OCI-LY3 (cell line): ENCODE results near the gene CTXND2.

ENCODE experiments used
- H2AFZ ChIP-seq: fragments of 200-600, 300-600 bp; shearing (Covaris generic); 2 replicates; pipeline ENCODE4 v1.6.0; 2014; ENCODE audit warnings: antibody characterized with exemption, low read depth, low read length
- H3K27ac ChIP-seq: fragments of 200-600, 300-600 bp; sonication (generic); 2 replicates; pipeline ENCODE4 v1.5.1; 2014; ENCODE audit warnings: mild to moderate bottlenecking, low read length, moderate library complexity, mixed read lengths
- H3K27me3 ChIP-seq: fragments of 200-600, 300-600 bp; sonication (generic); 2 replicates; pipeline ENCODE4 v1.6.1; 2014; ENCODE audit warnings: low read depth, low read length, mixed read lengths
- H3K36me3 ChIP-seq: fragments of 200-600, 300-600 bp; sonication (generic); replicated peaks from 2 replicates; pipeline ENCODE3; 2014; ENCODE audit warnings: low read depth, low read length, mixed read lengths
- H3K4me1 ChIP-seq: fragments of 300-600, 200-600 bp; sonication (generic); 2 replicates; pipeline ENCODE4 v1.6.1; 2014; ENCODE audit warnings: low read length, mixed read lengths
- H3K4me2 ChIP-seq: fragments of 200-600, 300-600 bp; sonication (generic); 2 replicates; pipeline ENCODE4 v1.6.1; 2014; ENCODE audit warnings: low read length, mixed read lengths
- H3K4me3 ChIP-seq: fragments of 300-600, 200-600 bp; sonication (generic); 2 replicates; pipeline ENCODE4 v1.5.1; 2014; ENCODE audit warnings: antibody characterized with exemption, mild to moderate bottlenecking, low read length, moderate library complexity
- H3K79me2 ChIP-seq: fragments of 300-600, 200-600 bp; shearing (Covaris generic); 2 replicates; pipeline ENCODE4 v1.6.1; 2014; ENCODE audit warnings: mild to moderate bottlenecking, low read length, mixed read lengths
- H3K9ac ChIP-seq: fragments of 300-600, 200-600 bp; shearing (Covaris generic); 2 replicates; pipeline ENCODE4 v1.6.0; 2014; ENCODE audit warnings: mild to moderate bottlenecking, low read length, moderate library complexity
- H3K9me3 ChIP-seq: fragments of 200-600, 300-600 bp; shearing (Covaris generic); 2 replicates; pipeline ENCODE4 v1.6.1; 2014; ENCODE audit warnings: low read length, mixed read lengths; ENCODE audit not compliant: insufficient read depth
- H4K20me1 ChIP-seq: fragments of 200-600, 300-600 bp; sonication (generic); 2 replicates; pipeline ENCODE4 v1.6.1; 2016; ENCODE audit warnings: low read length, mixed read lengths; ENCODE audit not compliant: insufficient read depth
- CTCF ChIP-seq: fragments of 200-600, 300-600 bp; sonication (generic); IDR thresholded peaks from 2 replicates; pipeline ENCODE4 v1.5.1; 2014; ENCODE audit warnings: antibody characterized with exemption, low read length, low read depth
- EZH2phosphoT487 ChIP-seq: fragments of 200-600 bp; shearing (Covaris generic); IDR thresholded peaks from 2 replicates; pipeline ENCODE4 v1.6.1; 2018; ENCODE audit warnings: antibody characterized with exemption, mixed run types, low read depth

The CTXND2 gene

GRCh38 chr1:150902751-150903150, 15.8 kb downstream of the CTXND2 start:
- H2AFZ ChIP-seq, result no peak overlapping the region
- no peak overlapping the region for H3K4me2 ChIP-seq

DNA sequence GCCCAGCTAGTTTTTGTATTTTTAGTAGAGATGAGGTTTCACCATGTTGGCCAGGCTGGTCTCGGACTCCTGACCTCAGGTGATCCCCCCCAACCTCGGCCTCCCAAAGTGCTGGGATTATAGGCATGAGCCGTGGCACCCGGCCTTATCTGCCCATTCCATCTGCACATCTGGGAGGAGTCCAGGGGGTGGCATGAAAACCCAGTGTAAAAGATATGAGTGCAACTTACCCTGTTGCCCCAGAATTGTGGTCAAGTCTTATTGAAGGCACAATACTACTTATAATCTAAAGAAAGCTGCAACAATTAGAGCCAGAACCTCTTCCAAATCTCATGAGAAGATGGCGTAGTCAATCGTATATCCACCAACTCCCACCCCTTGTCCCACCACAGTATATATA, 18.4 kb downstream of the CTXND2 start:
- Histone ChIP-seq H3K4me1 (no peaks in the 10 kb centered on the region), H3K4me2 (no peak overlapping the region), H3K4me3 (no peak overlapping the region), H3K79me2 (no peaks in the 10 kb centered on the region), H2AFZ (no peak overlapping the region), H3K27me3 (no peaks in the 10 kb centered on the region), H3K9me3 (0 out of 2 replicates have a peak, but pooled peaks cover 5% of the 10 kb centered on the region), H4K20me1 (no peaks in the 10 kb centered on the region), H3K36me3 (no peaks in the 10 kb centered on the region), H3K27ac (no peak overlapping the region), H3K9ac (no peak overlapping the region)
- TF ChIP-seq CTCF (no peak), EZH2phosphoT487 (no peak)

More at GRCh38 chr1:150902751-150903150, 15.8 kb downstream of the CTXND2 start:
- H3K27ac ChIP-seq, result no peak overlapping the region
- no peak overlapping the region for H3K4me3 ChIP-seq
- no peaks in the 10 kb centered on the region for H3K9me3 ChIP-seq
- no peak overlapping the region for H3K9ac ChIP-seq
- no peaks in the 10 kb centered on the region for H3K4me1 ChIP-seq
- no peak for TF ChIP-seq CTCF
- no peak for TF ChIP-seq EZH2phosphoT487
- no peaks in the 10 kb centered on the region for H3K36me3 ChIP-seq
- no peaks in the 10 kb centered on the region for H3K27me3 ChIP-seq
- no peaks in the 10 kb centered on the region for H3K79me2 ChIP-seq
- H4K20me1 ChIP-seq, result no peaks in the 10 kb centered on the region

DNA sequence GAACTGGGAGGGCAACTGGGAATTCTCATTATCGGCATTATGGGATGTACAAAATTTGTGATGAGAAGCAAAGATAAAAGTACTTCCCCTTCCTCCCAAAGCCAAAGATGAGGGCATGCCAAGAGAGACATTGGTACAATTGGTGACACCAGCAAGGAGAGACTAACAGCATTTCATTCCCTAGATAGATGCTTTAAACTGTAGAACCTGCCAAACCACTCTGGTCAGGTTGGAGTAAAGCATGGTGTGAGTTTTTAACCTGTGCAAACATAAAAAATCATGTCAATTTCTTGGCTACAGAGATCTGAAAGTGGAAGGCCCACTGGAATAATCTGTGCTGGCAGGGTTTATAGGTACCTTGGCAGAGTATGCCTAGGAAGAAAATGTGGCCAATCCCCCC, 19.4 kb downstream of the CTXND2 start:
- no peak overlapping the region for H3K27ac ChIP-seq
- no peaks in the 10 kb centered on the region for H3K4me1 ChIP-seq
- no peaks in the 10 kb centered on the region for H3K79me2 ChIP-seq
- no peak overlapping the region for H2AFZ ChIP-seq
- 0 out of 2 replicates have a peak, but pooled peaks cover 5% of the 10 kb centered on the region for H3K9me3 ChIP-seq
- H3K27me3 ChIP-seq, result no peaks in the 10 kb centered on the region
- no peak for TF ChIP-seq CTCF
- no peak for TF ChIP-seq EZH2phosphoT487
- no peak overlapping the region for H3K4me2 ChIP-seq
- H3K36me3 ChIP-seq, result no peaks in the 10 kb centered on the region
- no peak overlapping the region for H3K9ac ChIP-seq
- H3K4me3 ChIP-seq, result no peak overlapping the region
- no peaks in the 10 kb centered on the region for H4K20me1 ChIP-seq

GRCh38 chr1:150906813-150907212, 19.9 kb downstream of the CTXND2 start:
- H3K36me3 ChIP-seq, result no peaks in the 10 kb centered on the region
- H3K9ac ChIP-seq, result no peak overlapping the region
- H3K4me1 ChIP-seq, result no peaks in the 10 kb centered on the region
- H3K4me3 ChIP-seq, result no peak overlapping the region
- H3K27ac ChIP-seq, result no peak overlapping the region
- no peaks in the 10 kb centered on the region for H3K79me2 ChIP-seq
- H3K9me3 ChIP-seq, result 0 out of 2 replicates have a peak, but pooled peaks cover 5% of the 10 kb centered on the region
- no peak overlapping the region for H3K4me2 ChIP-seq
- H4K20me1 ChIP-seq, result no peaks in the 10 kb centered on the region
- TF ChIP-seq CTCF, result no peak
- no peak for TF ChIP-seq EZH2phosphoT487
- H2AFZ ChIP-seq, result no peak overlapping the region
- no peaks in the 10 kb centered on the region for H3K27me3 ChIP-seq
